Heart left ventricle (tissue), 16 donors: ENCODE results near the gene TACC2. TPM values are rescaled to one million over a fixed set of nuclear protein-coding genes. Genes with fewer than 3 reads are reported as not detected.

Source experiments
- ATAC-seq, 4 donors: fragments of 200-7000 bp; cut with Tn5 transposase; one replicate each; pipeline ENCODE4 v1.9.1; 2020 to 2022; ENCODE audit warnings: moderate library complexity in 4 of 4, mild to moderate bottlenecking in 3 of 4, moderate number of reproducible peaks in 1 of 4
- DNase-seq, 5 donors: peaks; one replicate each; pipeline ENCODE4 v3.0.0-alpha.2; 2020
- H3K27ac ChIP-seq, 12 donors: fragments of 200-600 bp; sonication (generic) in 4 of 12; one replicate each; pipeline versions ENCODE4 v1.5.0 to v1.8.0; 2016 to 2022; ENCODE audit warnings: mild to moderate bottlenecking in 2 of 12
- H3K27me3 ChIP-seq, 9 donors: fragments of 200-600 bp; sonication (generic) in 2 of 9; one replicate each; pipeline versions ENCODE4 v1.5.1 to v1.8.0; 2016 to 2022; ENCODE audit warnings: mild to moderate bottlenecking in 3 of 9
- H3K36me3 ChIP-seq, 9 donors: fragments of 200-600 bp; sonication (generic) in 2 of 9; one replicate each; pipeline versions ENCODE4 v1.5.0 to v1.8.0; 2018 to 2022; ENCODE audit warnings: mild to moderate bottlenecking in 2 of 9
- H3K4me1 ChIP-seq, 12 donors: fragments of 200-600 bp; sonication (generic) in 4 of 12; one replicate each; pipeline versions ENCODE4 v1.5.0 to v1.8.0; 2016 to 2022; ENCODE audit warnings: mild to moderate bottlenecking in 3 of 12
- H3K4me3 ChIP-seq, 12 donors: fragments of 200-600 bp; sonication (generic) in 4 of 12; one replicate each; pipeline versions ENCODE4 v1.5.0 to v1.8.0; 2017 to 2022; ENCODE audit warnings: mild to moderate bottlenecking in 9 of 12, moderate library complexity in 4 of 12
- H3K9me3 ChIP-seq, 12 donors: fragments of 200-600 bp; sonication (generic) in 4 of 12; one replicate each; pipeline versions ENCODE4 v1.5.0 to v1.8.0; 2016 to 2022; ENCODE audit warnings: mild to moderate bottlenecking in 1 of 12
- CTCF ChIP-seq, 12 donors: fragments of 200-600 bp; sonication (generic) in 4 of 12; IDR thresholded peaks; one replicate each; pipeline versions ENCODE4 v1.5.0 to v1.8.0; 2018 to 2022; ENCODE audit warnings: antibody characterized with exemption in 12 of 12, mild to moderate bottlenecking in 5 of 12
- POLR2A ChIP-seq, 2 donors: fragments of 450-650 bp; IDR thresholded peaks; one replicate each; pipeline ENCODE4 v1.6.1; 2017; ENCODE audit warnings: antibody characterized with exemption in 2 of 2, mild to moderate bottlenecking in 2 of 2, moderate library complexity in 2 of 2
- WGBS, 4 donors: extraction: QIAGEN DNeasy Blood & Tissue Kit in 2 of 4; methylation state at CpG; one replicate each; pipeline versions ENCODE4 v1.1.5 to v1.1.7; 2013 to 2018; 5-methylcytosine and 5-hydroxymethylcytosine counted together
- intact Hi-C, 10 donors: fragments of 100-400 bp; cut with DNase I; formaldehyde crosslinking; loops; one replicate each; pipeline versions ENCODE4 v1.11.1 to v1.14.2; 2022
- polyA plus RNA-seq, 2 donors: library from polyadenylated mRNA; stranded (reverse); fragments of 200-250 nt; gene quantifications; one replicate each; pipeline ENCODE4 v1.2.3, GENCODE V29; 2013
- total RNA-seq, 9 donors: library from RNA; depleted of rRNA in 2 of 9; stranded (reverse); fragments of >200 nt in 2 of 9; fragmentation: NEBNext Ultra II Directional in 3 of 9; extraction: Animal tissue kit (Norgen Biotek cat#: 25700) in 3 of 9; gene quantifications; one replicate each; pipeline versions ENCODE4 v1.1.0 to v1.2.4, GENCODE V29; 2016 to 2023
- donor health status: ischemic (EF 13 %, LVEDD 7.1; RV severe dilation, severe dysfunction).
- donor health status: healthy with polysubstance abuse.
- donor health status: DM: no; HTN: yes; CAD: no.
- donor health status: DM: no; HTN: no; CAD: no.
- donor health status: ischemic (EF 25% LVEDD 6.9; RV normal size, moderate dysfunction).
- donor health status: ischemic (EF 25% LVEDD 5.7; RV mildly dilated, moderate dysfunction).
- donor health status: healthy.
- donor health status: DM: yes; HTN: yes; CAD: no.
- donor health status: ischemic (EF 35%, LVEDD 5.7; RV mildly dilated, moderate dysfunction).
- donor health status: nonischemic (EF 11% LVEDD 7.7; RV severe dilation, severe dysfunction).
- donor health status: DM: yes; HTN: yes; CAD: no.
- donor health status: PGD.
- donor health status: ischemic (EF 29% LVEDD 5.4; RV normal size, mild dysfunction).
- donor health status: nonischemic (EF 23%, LVEDD 6.1; RV moderate dilation, normal function).

TACC2 gene
- total and polyA plus RNA-seq, 11 donors = 96.7 to 456 (median 294) TPM

GRCh38 chr10:122054048-122055025, 65.4 kb downstream of the TACC2 start:
- Histone ChIP-seq H3K27me3 (no peaks in the 10 kb centered on the region), H3K36me3 (peaks cover 0 to 15% (median 0%) of the 10 kb centered on the region in 9 donors), H3K4me1 (peaks cover 0 to 61% (median 24%) of the 10 kb centered on the region in 12 donors), H3K4me3 (no peak overlapping the region), H3K27ac (peak overlapping the region in 11 of 12 donors; percentile 66 to 78 (median 73)), H3K9me3 (no peaks in the 10 kb centered on the region)
- TF ChIP-seq POLR2A (IDR thresholded peaks at IDR 0.05) = no peak
- peak; percentile 54 to 88 (median 79) for TF ChIP-seq CTCF (IDR thresholded peaks at IDR 0.05)
- DNase-seq (peak; percentile 64 to 74 (median 72)), ATAC-seq (peak; percentile 61 to 81 (median 78))
- intact Hi-C loops = loop anchor here (1.0 to 10.0 kb wide), 13 partner anchors 58 to 200 kb away; partner anchors contain the start of genes ATE1 (in 4 of the 10) and NSMCE4A (in 2 of the 10)
- 36 to 43% (median 40%) methylated on average over 15 of the region's 15 CpGs for WGBS, 4 donors

- no peak for TF ChIP-seq POLR2A (IDR thresholded peaks at IDR 0.05)
- TF ChIP-seq CTCF (IDR thresholded peaks at IDR 0.05) = no peak
- Histone ChIP-seq H3K4me1 (peaks cover 0 to 58% (median 24%) of the 10 kb centered on the region in 12 donors), H3K36me3 (peaks cover 0 to 17% (median 0%) of the 10 kb centered on the region in 9 donors), H3K27me3 (no peaks in the 10 kb centered on the region), H3K4me3 (no peak overlapping the region), H3K27ac (peak overlapping the region in 9 of 12 donors; percentile 68 to 78 (median 73)), H3K9me3 (no peaks in the 10 kb centered on the region)
- intact Hi-C loops = loop anchor here in 6 of 10 donors (2.0 to 10.0 kb wide), 6 partner anchors 58 to 200 kb away; partner anchors contain the start of genes ATE1 (in 1 of the 6) and NSMCE4A (in 1 of the 6)
- 90 to 94% (median 92%) methylated on average over 5 of the region's 5 CpGs for WGBS, 4 donors
- DNase-seq = no peak
- ATAC-seq = no peak
These were observed 66.3 kb downstream of the TACC2 start for GRCh38 chr10:122055252-122055651.

GRCh38 chr10:122056431-122057094, 67.6 kb downstream of the TACC2 start:
- intact Hi-C loops = loop anchor here in 5 of 10 donors (10.0 kb wide), 5 partner anchors 82 to 198 kb away; partner anchors contain the start of genes ATE1 (in 1 of the 5) and NSMCE4A (in 1 of the 5)
- TF ChIP-seq CTCF (IDR thresholded peaks at IDR 0.05) = no peak
- TF ChIP-seq POLR2A (IDR thresholded peaks at IDR 0.05) = no peak
- DNase-seq = no peak
- Histone ChIP-seq H3K4me1 (peaks cover 0 to 45% (median 19%) of the 10 kb centered on the region in 12 donors), H3K27me3 (no peaks in the 10 kb centered on the region), H3K36me3 (peaks cover 0 to 8% (median 0%) of the 10 kb centered on the region in 9 donors), H3K4me3 (no peak overlapping the region), H3K9me3 (no peaks in the 10 kb centered on the region), H3K27ac (peak overlapping the region in 3 of 12 donors; percentile 6 to 41 (median 19))
- ATAC-seq = no peak
- 97 to 98% (median 97%) methylated on average over 7 to 8 of the region's 8 CpGs for WGBS, 4 donors
